SU-DHL-6 (cell line): Measurements from ENCODE around the gene TMEM207.

Experiments used
- H2AFZ ChIP-seq: fragments of 200-600 bp; sonication (generic); 2 replicates; pipeline ENCODE4 v1.6.1; 2014; ENCODE audit warnings: low read depth, mild to moderate bottlenecking, moderate library complexity, mixed read lengths, antibody characterized with exemption, low read length; ENCODE audit not compliant: severe bottlenecking
- H3F3A ChIP-seq: fragments of 200-600 bp; shearing (Covaris generic); 2 replicates; pipeline ENCODE4 v1.6.0; 2016; ENCODE audit warnings: antibody characterized with exemption, mild to moderate bottlenecking; ENCODE audit not compliant: insufficient read depth
- H3K27ac ChIP-seq: fragments of 200-600 bp; sonication (generic); 2 replicates; pipeline ENCODE4 v1.5.1; 2016; ENCODE audit warnings: low read depth, mild to moderate bottlenecking, low read length, moderate library complexity, mixed read lengths
- H3K27me3 ChIP-seq: fragments of 200-600 bp; sonication (generic), shearing (Covaris generic); 2 replicates; pipeline ENCODE4 v1.6.0; 2014; ENCODE audit warnings: mild to moderate bottlenecking, low read length
- H3K36me3 ChIP-seq: fragments of 200-600 bp; sonication (generic); 2 replicates; pipeline ENCODE4 v1.6.1; 2014; ENCODE audit warnings: mild to moderate bottlenecking, low read length, mixed read lengths
- H3K4me2 ChIP-seq: fragments of 300-600, 200-600 bp; shearing (Covaris generic), sonication (generic); 2 replicates; pipeline ENCODE4 v1.6.0; 2014; ENCODE audit warnings: low read length, low read depth, mild to moderate bottlenecking; ENCODE audit not compliant: poor library complexity, severe bottlenecking
- H3K4me3 ChIP-seq: fragments of 200-600 bp; sonication (generic); 2 replicates; pipeline ENCODE4 v1.5.1; 2014; ENCODE audit warnings: antibody characterized with exemption, low read length, mild to moderate bottlenecking, mixed read lengths; ENCODE audit not compliant: insufficient read depth, poor library complexity, severe bottlenecking
- H3K79me2 ChIP-seq: fragments of 200-600 bp; sonication (generic); 2 replicates; pipeline ENCODE4 v1.6.1; 2014; ENCODE audit warnings: mild to moderate bottlenecking, low read length, moderate library complexity; ENCODE audit not compliant: insufficient read depth
- H3K9ac ChIP-seq: fragments of 200-600 bp; sonication (generic); 2 replicates; pipeline ENCODE4 v1.7.0; 2014; ENCODE audit warnings: mild to moderate bottlenecking, low read length
- H3K9me2 ChIP-seq: fragments of 200-600 bp; sonication (generic); replicated peaks from 2 replicates; pipeline ENCODE4 v1.6.1; 2014; ENCODE audit warnings: low read length; ENCODE audit not compliant: insufficient read depth
- H3K9me3 ChIP-seq: fragments of 200-600 bp; sonication (generic); 2 replicates; pipeline ENCODE4 v1.6.1; 2014; ENCODE audit warnings: low read length, mixed read lengths; ENCODE audit not compliant: insufficient read depth
- H4K20me1 ChIP-seq: fragments of 200-600 bp; sonication (generic); 2 replicates; pipeline ENCODE4 v1.6.1; 2014; ENCODE audit warnings: low read depth, mild to moderate bottlenecking, antibody characterized with exemption, low read length, moderate library complexity, mixed read lengths
- CTCF ChIP-seq: fragments of 200-600 bp; sonication (generic); IDR thresholded peaks from one replicate; pipeline ENCODE4 v1.5.1; 2017; ENCODE audit warnings: antibody characterized with exemption, mild to moderate bottlenecking, low read length, moderate library complexity; ENCODE audit not compliant: insufficient read depth, poor library complexity, severe bottlenecking
- EZH2phosphoT487 ChIP-seq: fragments of 200-600 bp; sonication (generic), shearing (Covaris generic); conservative IDR thresholded peaks from 2 replicates; pipeline ENCODE4 v1.6.1; 2018; ENCODE audit warnings: mild to moderate bottlenecking, antibody characterized with exemption, low read length, moderate library complexity, mixed read lengths

The TMEM207 gene

GRCh38 chr3:190436331-190436730 lies 13.4 kb downstream of the TMEM207 start:
- no peak overlapping the region for H3K4me2 ChIP-seq
- TF ChIP-seq CTCF (no peak), EZH2phosphoT487 (no peak)
- H3K27ac ChIP-seq = no peak overlapping the region
- H3K79me2 ChIP-seq = no peaks in the 10 kb centered on the region
- H3K9me3 ChIP-seq = no peaks in the 10 kb centered on the region
- no peak overlapping the region for H3K4me3 ChIP-seq
- H3K27me3 ChIP-seq = no peaks in the 10 kb centered on the region
- H3K36me3 ChIP-seq = no peaks in the 10 kb centered on the region
- H4K20me1 ChIP-seq = no peaks in the 10 kb centered on the region
- H3F3A ChIP-seq = no peaks in the 10 kb centered on the region
- no peak overlapping the region for H2AFZ ChIP-seq
- H3K9me2 ChIP-seq = no peaks in the 10 kb centered on the region
- H3K9ac ChIP-seq = no peak overlapping the region

DNA sequence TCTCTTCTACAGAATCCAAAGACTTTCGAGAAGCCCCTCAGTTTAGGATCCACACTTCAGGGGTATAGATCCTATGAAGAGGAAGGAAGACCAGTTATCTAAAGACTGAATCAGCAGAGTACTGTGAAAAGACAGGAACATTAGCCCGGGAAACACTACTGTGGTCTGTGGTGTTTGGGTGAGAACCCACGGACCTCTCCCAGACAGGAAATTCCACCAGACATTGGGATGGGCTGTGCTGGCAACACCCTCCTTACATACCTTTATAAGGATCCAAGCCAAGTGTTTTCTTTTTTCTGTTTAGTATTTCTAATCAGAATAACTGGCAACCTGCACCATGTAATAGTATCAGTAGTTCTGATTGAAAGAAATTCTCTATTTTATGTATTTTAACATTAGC lies 14.1 kb downstream of the TMEM207 start:
- Histone ChIP-seq H3K4me3 (no peak overlapping the region), H3K27ac (no peak overlapping the region), H3K79me2 (no peaks in the 10 kb centered on the region), H3K4me2 (no peak overlapping the region), H3F3A (no peaks in the 10 kb centered on the region), H3K9me3 (no peaks in the 10 kb centered on the region), H2AFZ (no peak overlapping the region), H3K27me3 (no peaks in the 10 kb centered on the region), H3K36me3 (no peaks in the 10 kb centered on the region), H4K20me1 (no peaks in the 10 kb centered on the region), H3K9ac (no peak overlapping the region), H3K9me2 (no peaks in the 10 kb centered on the region)
- TF ChIP-seq EZH2phosphoT487 (no peak), CTCF (no peak)

GRCh38 chr3:190433626-190434025 lies 16.1 kb downstream of the TMEM207 start:
- no peaks in the 10 kb centered on the region for H3K9me3 ChIP-seq
- H3K9ac ChIP-seq = no peak overlapping the region
- H3K9me2 ChIP-seq = no peaks in the 10 kb centered on the region
- no peak overlapping the region for H3K27ac ChIP-seq
- H4K20me1 ChIP-seq = no peaks in the 10 kb centered on the region
- H2AFZ ChIP-seq = no peak overlapping the region
- H3K36me3 ChIP-seq = no peaks in the 10 kb centered on the region
- no peak overlapping the region for H3K4me3 ChIP-seq
- no peaks in the 10 kb centered on the region for H3K79me2 ChIP-seq
- TF ChIP-seq EZH2phosphoT487 = no peak
- no peak for TF ChIP-seq CTCF
- H3K27me3 ChIP-seq = no peaks in the 10 kb centered on the region
- H3K4me2 ChIP-seq = no peak overlapping the region
- no peaks in the 10 kb centered on the region for H3F3A ChIP-seq
